HG03108 (cell line): Measurements from ENCODE around the gene EFEMP2.
"Not testable (repeated sequence)": the region's sequence is repeated elsewhere in the genome, so short reads cannot be mapped to it uniquely, and the experiment has no call there.

Experiments used
- ATAC-seq: cut with Tn5 transposase; IDR thresholded peaks from one replicate; pipeline ENCODE4 v1.9.1; 2021; ENCODE audit warnings: moderate library complexity; ENCODE audit not compliant: unreplicated experiment

The EFEMP2 gene

GRCh38 chr11:65900125-65900898 is 27.7 kb upstream of the EFEMP2 start, which contains the start of gene FOSL1:
FOSL1 (minus strand) TSS chr11:65900388; CDS start chr11:65900339, 49 bp downstream.
- peak; percentile 76 for ATAC-seq

DNA sequence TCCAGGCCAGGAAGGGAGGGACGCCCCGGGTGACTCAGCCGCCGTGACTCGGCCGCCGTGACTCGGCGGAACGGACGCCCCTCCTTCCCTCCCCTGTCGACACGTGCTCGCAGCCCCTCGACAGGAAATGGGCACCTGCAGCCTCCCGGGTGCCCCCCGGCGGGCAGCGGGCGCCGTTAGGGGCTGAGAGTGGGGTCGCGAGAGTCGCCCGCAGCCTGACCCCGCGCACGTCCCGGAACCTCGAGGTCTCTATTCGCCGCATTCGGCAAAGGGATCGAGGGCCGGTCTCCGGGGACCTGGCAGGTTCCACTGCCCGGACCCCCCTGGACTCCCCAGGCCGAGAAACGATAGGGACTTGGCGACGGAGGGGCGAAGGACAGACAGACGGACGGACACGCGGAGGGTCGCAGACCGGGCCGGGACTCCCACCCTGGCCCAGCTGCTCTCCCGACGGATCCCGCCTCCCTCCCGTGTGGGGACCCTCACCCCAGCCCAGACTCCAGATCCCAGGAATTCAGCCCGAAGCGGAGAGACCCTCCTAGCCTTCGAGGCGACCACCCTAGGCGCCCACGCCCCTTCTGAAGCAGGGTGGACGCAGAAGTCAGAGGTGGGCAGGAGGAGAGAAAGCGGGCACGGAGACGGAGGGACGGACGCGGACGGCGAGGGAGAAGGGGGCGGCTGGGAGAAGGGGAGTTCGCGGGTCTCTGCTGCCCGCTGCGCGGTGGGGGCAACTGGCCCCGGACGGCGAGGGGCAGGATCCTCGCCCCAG is 26.9 kb upstream of the EFEMP2 start:
- no peak for ATAC-seq

DNA sequence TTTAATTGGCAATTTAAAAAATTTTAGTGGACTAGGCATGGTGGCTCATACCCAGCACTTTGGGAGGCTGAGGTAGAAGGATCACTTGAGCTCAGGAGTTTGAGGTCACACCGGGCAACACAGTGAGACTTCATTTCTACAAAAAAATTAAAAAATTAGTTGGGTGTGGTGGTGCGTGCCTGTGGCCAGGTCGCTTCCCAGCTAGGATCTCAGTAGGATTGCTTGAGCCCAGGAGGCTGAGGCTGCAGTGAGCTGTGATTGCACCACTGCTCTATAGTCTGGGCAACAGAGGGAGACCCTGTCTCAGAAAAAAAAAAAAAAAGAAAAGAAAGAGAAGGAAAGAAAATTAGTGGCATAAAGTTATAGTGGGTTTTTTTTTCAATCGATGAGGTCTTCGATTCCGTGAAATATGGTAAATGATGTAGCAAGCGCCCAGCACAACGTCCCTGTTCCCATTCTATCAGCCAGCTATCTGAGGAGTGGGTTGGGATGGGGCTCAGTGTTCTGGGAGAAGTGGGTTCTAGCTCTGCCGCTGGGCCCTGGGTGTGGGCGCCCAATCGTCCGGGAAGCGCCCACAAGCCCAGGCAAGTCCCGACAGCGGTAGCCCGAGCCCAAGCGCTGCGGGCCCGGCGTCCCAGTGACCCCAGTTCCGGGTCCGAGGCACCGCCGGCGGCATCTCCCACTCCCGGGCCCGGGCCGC is 26.2 kb upstream of the EFEMP2 start:
- ATAC-seq: no peak

GRCh38 chr11:65897020-65897471 is 24.4 kb upstream of the EFEMP2 start:
- no peak for ATAC-seq

GRCh38 chr11:65896034-65896999 is 23.7 kb upstream of the EFEMP2 start:
- no peak for ATAC-seq

DNA sequence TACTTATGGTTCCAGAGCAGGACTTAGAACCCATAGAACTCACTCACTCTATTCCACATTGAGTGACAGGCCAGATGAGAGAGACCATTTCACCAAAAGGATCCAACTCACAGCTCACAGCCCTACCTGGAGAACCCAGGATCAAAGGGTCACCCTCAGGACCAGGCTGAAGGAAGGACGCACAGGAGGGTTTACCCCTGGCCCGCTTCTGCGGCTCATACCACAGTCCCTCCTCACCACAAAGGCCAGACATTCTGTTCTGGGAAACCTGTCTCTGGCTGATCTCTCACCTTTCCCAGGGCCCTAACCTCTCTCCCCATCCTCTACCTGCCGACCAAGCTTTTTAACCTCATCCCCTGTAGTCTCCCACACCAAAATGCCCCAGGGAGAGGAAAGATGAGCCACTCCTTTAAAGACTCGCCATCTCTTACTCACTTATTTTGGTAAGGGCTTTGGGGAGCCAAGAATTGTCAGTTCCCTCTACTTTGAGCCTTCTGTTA is 22.9 kb upstream of the EFEMP2 start:
- ATAC-seq: no peak

DNA sequence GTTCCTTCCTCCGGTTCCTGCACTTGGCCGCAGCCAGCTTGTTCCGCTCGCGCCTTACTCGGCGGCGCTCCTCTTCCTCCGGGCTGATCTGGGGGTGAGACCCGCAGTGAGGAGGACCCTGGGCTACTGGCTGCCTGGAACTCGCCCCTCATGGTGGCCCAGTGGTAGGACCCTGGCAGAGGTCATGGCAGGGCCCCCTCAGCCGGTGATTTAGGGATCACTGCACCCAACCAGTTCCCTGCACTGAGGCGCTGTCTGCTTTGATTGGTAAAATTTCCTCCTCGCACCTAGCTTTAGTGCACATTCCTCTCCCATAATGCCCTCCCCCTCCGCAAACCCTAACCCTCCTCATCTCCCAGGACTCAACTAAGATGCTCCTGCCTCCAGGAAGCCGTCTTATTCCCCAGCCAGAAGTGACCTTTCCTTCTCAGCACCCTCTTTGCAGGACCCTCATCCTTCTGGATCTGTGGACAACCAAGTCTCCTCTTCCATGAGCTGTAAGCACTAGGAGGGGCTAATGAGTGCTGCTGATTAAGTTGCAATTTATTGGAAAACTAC is 21.5 kb upstream of the EFEMP2 start:
- ATAC-seq: no peak

DNA sequence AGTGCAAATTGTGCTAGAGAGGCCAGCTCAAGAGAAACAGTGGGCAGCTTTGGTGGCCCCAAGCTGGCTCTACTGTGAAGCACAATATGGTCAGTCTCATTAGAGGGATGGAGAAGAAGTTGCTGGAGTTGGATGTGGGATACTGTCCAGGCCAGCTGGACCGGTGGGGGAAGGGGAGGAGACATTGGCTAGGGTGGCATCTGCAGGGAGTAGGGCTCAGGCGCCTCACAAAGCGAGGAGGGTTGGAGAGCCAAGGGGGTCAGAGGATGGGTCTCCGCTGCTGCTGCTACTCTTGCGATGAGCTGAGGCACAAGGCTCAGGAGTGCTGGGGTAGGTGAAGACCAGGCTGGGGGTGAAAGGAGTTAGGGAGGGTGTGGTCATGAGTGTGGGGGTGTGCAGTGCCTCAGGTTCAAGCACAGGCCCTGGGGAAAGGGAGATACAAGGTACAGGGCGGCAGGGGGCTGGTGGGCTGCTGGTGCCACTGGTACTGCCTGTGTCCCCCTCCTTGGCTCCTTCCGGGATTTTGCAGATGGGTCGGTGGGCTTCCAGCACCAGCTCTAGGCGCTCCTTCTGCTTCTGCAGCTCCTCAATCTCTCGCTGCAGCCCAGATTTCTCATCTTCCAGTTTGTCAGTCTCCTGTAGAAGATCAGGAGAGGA is 20.2 kb upstream of the EFEMP2 start:
- ATAC-seq: no peak

GRCh38 chr11:65892137-65892540 is 19.5 kb upstream of the EFEMP2 start:
- ATAC-seq: not testable (repeated sequence)

DNA sequence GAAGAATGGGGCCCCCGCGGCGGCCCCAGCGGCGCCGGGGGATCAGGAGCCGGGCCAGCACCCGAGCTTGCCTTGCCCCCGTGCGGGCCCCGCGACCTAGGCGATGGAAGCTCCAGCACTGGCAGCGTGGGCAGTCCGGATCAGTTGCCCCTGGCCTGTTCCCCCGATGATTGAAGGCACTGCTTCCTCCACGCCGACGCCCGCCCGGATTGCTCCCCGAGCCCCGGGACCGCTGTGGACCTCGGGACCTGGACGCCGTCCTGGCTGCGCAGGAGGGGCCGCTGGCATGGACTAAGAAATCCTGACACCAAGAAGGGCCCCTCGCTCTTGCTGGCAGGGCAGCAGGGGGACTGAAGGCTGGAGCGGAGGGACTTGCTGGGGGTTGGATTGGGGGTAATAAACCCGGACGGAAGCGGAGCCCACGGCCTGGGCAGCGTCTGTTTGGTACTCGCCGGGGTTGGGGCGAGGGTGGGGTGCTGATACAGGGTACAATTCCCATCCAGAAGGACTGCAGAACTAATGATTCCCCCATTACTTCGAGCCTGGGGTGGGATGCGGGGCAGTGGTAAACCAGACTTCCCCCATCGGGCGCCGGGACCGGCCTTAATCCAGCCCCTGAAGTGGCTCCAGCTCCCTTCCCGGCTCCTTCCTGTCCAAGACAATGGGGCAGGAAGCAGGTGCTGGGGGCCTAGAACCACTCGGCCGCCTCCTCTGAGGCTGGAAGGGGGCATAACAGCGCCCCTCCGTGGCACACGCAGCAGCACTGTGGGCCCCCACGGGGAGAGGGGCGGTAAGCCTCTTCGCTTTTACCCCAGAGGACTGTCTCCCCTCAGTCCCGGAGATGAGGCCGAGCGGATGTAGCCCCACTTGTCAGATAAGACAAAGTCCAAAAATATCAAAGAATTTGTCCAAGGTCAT is 18.9 kb upstream of the EFEMP2 start:
- ATAC-seq: no peak

DNA sequence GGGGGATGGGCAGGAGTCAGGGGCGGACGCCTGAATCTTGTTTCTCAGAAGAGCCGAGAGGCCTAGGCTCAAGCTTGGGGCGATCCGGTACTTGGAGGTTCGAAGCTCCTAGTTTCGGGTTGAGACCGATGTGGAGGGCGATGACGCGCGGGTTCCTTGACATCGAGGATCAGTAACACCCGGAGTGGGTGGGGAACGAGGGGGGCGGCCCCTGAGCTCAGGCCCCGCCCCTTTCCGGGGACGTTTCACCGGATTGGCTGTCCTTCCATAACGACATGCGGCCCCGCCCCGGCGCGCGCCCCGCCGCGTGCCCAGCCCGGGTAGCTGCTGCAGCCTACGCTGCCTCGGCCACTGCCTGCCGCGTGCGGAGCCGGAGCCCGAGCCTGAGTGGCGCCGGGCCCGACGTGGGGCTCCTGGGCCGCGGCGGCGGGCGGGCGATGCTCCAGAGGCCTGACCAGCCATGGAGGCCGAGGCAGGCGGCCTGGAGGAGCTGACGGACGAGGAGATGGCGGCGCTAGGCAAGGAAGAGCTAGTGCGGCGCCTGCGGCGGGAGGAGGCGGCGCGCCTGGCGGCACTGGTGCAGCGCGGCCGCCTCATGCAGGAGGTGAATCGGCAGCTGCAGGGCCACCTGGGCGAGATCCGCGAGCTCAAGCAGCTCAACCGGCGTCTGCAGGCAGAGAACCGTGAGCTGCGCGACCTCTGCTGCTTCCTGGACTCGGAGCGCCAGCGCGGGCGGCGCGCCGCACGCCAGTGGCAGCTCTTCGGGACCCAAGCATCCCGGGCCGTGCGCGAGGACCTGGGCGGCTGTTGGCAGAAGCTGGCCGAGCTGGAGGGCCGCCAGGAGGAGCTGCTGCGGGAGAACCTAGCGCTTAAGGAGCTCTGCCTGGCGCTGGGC is 18.0 kb upstream of the EFEMP2 start, which contains the start of gene CCDC85B:
Gene CCDC85B (plus strand): TSS at position 350 of the 895 bp plus-strand sequence. CDS start 111 bp downstream, at position 461.
- ATAC-seq: peak; percentile 43

DNA sequence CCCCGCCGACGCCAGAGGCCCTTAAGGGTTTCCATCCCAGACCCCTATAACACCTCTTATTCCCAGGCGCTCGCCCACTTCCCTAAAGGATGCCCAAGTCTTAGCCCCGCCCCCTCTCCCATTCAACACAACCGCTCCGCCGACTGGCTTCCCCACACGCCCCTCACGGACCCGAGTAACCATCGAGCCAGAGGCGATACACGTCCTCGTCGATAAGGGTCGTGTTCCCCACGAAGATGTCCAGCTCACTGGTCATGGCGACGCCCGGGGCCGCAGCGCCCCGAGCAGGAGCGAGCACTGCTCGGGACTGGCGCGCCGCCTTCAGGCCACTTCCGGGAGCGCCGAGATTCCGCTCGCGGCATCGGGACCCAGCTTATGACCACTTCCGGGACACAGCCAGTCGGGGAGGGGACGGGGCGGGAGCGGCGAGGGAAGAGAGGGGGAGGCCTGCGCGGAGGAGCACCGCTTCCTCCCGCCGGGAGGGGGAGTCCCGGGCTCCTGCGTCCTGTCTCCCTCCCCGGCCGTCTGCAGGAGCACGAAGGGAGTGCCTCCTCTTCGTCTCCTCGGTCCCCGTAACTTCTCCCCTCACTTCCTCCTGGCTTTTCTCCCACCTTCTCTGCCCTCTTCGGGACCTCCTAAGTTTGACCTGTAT is 15.7 kb upstream of the EFEMP2 start, which contains the start of gene FIBP:
Gene FIBP (minus strand): TSS at position 309 of the 652 bp plus-strand sequence. CDS start 53 bp downstream, at position 256.
- ATAC-seq: peak; percentile 37

DNA sequence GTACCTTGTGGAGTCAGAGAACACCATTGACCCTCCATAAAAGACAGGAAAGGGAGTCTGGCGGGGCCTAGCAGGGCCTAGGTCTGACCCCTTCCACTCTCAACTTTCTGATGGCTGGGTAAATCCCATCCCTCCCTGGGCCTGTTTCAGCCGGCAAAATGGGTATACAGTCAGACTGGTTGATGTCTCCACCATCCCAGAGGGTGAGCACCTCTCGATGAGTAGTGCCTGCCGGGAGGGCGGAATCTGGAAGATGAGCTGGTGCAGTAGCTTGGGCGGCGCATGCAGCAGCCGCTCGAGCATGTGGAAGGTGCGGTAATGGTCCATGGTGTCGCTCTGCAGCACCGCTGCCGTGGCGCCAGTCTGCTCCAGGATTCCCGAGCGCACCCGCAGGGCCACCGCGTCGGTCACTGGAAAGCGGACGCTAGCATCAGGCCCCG is 15.1 kb upstream of the EFEMP2 start:
- ATAC-seq: no peak

DNA sequence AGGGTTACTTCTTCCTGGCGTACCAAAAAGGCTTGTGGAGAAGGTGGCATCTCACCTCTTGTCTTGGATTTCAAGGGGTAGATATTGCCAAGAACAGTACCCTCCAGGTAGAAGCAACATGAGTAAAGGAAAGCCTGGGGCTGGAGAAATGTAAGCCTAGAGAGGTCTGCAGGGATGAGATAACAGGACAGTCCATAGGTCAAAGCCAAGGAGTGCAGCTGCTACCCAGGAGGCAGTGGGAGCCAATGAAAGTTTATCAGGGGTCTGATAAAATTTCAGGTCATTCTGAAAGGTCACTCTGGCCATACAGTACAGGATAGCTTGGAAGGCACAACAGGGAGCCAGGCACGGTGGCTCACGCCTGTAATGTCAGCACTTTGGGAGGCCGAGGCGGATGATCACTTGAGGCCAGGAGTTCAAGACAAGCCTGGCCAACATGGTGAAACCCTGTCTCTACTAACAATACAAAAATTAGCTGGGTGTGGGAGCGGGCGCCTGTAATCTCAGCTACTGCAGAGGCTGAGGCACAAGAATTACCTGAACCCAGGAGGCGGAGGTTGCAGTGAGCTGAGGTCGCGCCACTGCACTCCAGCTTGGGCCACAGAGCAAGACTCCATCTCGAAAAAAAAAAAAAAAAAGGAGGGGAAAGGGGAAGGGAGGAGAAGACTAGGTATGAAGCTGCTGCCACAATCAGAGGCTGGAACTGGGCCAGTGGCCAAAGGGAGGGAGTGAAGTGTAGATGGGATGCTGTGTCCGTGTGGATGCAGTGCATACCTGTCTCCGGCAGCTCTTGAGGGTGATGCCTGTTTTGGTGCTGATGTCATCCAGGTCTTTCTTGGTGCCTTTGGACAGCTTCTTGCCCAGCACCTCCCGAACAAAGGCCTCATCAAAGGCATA is 14.5 kb upstream of the EFEMP2 start:
- ATAC-seq: no peak

DNA sequence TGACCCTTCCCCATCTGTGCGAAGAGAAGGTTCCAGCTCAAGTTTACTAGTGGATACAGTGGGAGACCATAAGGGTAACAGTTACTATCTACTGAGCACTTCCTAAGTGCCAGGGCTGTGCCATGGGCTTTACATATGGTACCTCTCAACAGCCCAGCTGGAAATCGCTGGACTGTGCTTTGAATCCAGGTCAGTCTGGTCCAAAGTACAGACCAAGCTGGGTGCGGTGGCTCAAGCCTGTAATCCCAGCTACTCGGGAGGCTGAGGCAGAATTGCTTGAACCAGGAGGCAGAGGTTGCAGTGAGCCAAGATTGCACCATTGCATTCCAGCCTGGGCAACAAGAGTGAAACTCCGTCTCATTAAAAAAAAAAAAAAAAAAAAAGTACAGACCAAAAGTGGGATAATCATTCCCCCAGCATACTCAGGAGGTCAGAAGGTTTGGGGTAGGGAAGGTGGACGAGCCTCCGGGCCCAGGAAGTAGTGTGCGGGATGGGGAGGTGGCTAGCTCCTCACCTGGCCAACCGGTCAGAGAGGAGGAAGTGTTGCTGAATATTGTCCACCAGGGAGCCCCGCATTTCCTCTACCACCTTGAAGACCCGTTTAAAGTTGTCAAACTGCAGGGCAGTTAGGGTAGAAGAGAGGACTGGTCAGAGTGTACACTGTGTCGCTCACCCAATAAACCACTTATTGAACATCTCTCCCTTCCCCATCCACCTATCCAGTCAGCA is 13.4 kb upstream of the EFEMP2 start:
- ATAC-seq: no peak
